SU-DHL-6 (cell line): ENCODE measurements around the gene P2RY14.

Experiments used
- CTCF ChIP-seq: fragments of 200-600 bp; sonication (generic); IDR thresholded peaks from one replicate; pipeline ENCODE4 v1.5.1; 2017; ENCODE audit warnings: antibody characterized with exemption, mild to moderate bottlenecking, low read length, moderate library complexity; ENCODE audit not compliant: insufficient read depth, poor library complexity, severe bottlenecking
- EZH2phosphoT487 ChIP-seq: fragments of 200-600 bp; sonication (generic), shearing (Covaris generic); conservative IDR thresholded peaks from 2 replicates; pipeline ENCODE4 v1.6.1; 2018; ENCODE audit warnings: mild to moderate bottlenecking, antibody characterized with exemption, low read length, moderate library complexity, mixed read lengths

DNA sequence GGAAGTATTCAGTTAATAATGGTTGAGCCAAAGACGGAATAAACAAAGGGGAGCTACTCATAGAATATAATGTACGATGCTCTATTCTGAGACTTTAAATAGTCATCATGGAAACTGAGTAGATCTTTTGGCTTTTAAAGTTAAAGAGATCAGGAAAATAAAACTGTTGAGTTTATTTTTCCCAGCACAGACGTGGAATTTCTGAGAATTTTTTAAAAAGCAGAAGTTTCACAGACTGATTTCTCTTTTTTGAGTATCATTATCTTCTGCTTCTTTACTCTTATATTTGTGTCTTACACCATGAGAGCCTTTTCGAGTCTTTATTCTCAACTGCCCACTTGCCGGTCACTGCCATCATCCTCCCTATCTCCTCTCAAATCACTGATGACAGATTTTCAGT lies 13.2 kb downstream of the P2RY14 start:
- TF ChIP-seq CTCF (no peak), EZH2phosphoT487 (no peak)
